ENCODE data around the gene THADA.

- no peak for TF ChIP-seq CTCF (IDR thresholded peaks at IDR 0.05; ENCODE audit: poor library complexity)
- no peak for TF ChIP-seq EZH2 (IDR thresholded peaks at IDR 0.05; ENCODE audit: borderline replicate concordance)
These were observed 189.1 kb downstream of the THADA start for GRCh38 chr2:43406651-43407279.

Data from hepatocyte (in vitro differentiated cells).